GOT3 (cell line): ENCODE measurements around the gene TRMT10C.
"Not testable (repeated sequence)": the region's sequence is repeated elsewhere in the genome, so short reads cannot be mapped to it uniquely, and the experiment has no call there.

Source experiments
- DNase-seq: peaks from one replicate; lab custom pipeline; 2025; ENCODE audit warnings: mixed read lengths; lab: John Stamatoyannopoulos, UW

Gene TRMT10C

GRCh38 chr3:101561630-101562328 is at the start of gene TRMT10C:
TSS of gene TRMT10C (plus strand) at chr3:101561868. CDS start at chr3:101564782, 2,914 bp downstream.
- peak; percentile 52 for DNase-seq

GRCh38 chr3:101512396-101512645 is 49.3 kb upstream of the TRMT10C start:
- DNase-seq = no peak

- peak; percentile 59 for DNase-seq
These were observed 48.8 kb upstream of the TRMT10C start, which contains the start of gene SENP7 for GRCh38 chr3:101512646-101513418. TSS of gene SENP7 (minus strand) at chr3:101513212. CDS start at chr3:101513130, 82 bp downstream.

- DNase-seq = no peak
These were observed 48.2 kb upstream of the TRMT10C start for GRCh38 chr3:101513419-101513986.

GRCh38 chr3:101518421-101518871 is 43.2 kb upstream of the TRMT10C start:
- no peak for DNase-seq

- DNase-seq = no peak
These were observed 41.8 kb upstream of the TRMT10C start for GRCh38 chr3:101519685-101520365.

- DNase-seq = no peak
These were observed 40.4 kb upstream of the TRMT10C start for GRCh38 chr3:101521211-101521701.

- DNase-seq = no peak
These were observed 34.2 kb upstream of the TRMT10C start for GRCh38 chr3:101527441-101527840.

- no peak for DNase-seq
These were observed 33.8 kb upstream of the TRMT10C start for GRCh38 chr3:101527906-101528305.

- no peak for DNase-seq
These were observed 31.6 kb upstream of the TRMT10C start for GRCh38 chr3:101529816-101530685.

GRCh38 chr3:101530686-101531047 is 31.0 kb upstream of the TRMT10C start:
- no peak for DNase-seq

GRCh38 chr3:101531473-101532086 is 30.1 kb upstream of the TRMT10C start:
- DNase-seq = no peak

GRCh38 chr3:101532783-101533602 is 28.7 kb upstream of the TRMT10C start:
- no peak for DNase-seq

- DNase-seq = no peak
These were observed 28.1 kb upstream of the TRMT10C start for GRCh38 chr3:101533603-101533968.

GRCh38 chr3:101535221-101535620 is 26.4 kb upstream of the TRMT10C start:
- no peak for DNase-seq

- no peak for DNase-seq
These were observed 25.4 kb upstream of the TRMT10C start for GRCh38 chr3:101536266-101536665.

- not testable (repeated sequence) for DNase-seq
These were observed 24.7 kb upstream of the TRMT10C start for GRCh38 chr3:101536955-101537354.

- no peak for DNase-seq
These were observed 18.7 kb upstream of the TRMT10C start for GRCh38 chr3:101542957-101543356.

- no peak for DNase-seq
These were observed 17.4 kb upstream of the TRMT10C start for GRCh38 chr3:101544161-101544850.
